OCI-LY7 (cell line): ENCODE data around the gene VTI1A. TPM values are rescaled to one million over a fixed set of nuclear protein-coding genes. Genes with fewer than 3 reads are reported as not detected.

Experiments
- BruUV-seq: library from RNA; stranded (reverse); fragments of 400-500 nt; replicated peaks from 2 replicates; lab custom pipeline; 2021; lab: Mats Ljungman, UMichigan
- CTCF ChIA-PET: fragments of 300-600 bp; sonication (Branson Sonifier 250); formaldehyde crosslinking; loops from one replicate; lab custom pipeline; 2022; ENCODE audit warnings: antibody characterized with exemption; ENCODE audit not compliant: unreplicated experiment; lab: Charles Lee
- POLR2A ChIA-PET: fragments of 300-600 bp; sonication (Branson Sonifier 250); formaldehyde crosslinking; loops from one replicate; lab custom pipeline; 2022; ENCODE audit warnings: antibody characterized with exemption; lab: Charles Lee
- DNase-seq: peaks from one replicate; pipeline ENCODE4 v3.0.0-alpha.2; 2015; ENCODE audit warnings: low spot score
- H2AFZ ChIP-seq: fragments of 200-600 bp; sonication (generic), shearing (Covaris generic); 2 replicates; pipeline ENCODE4 v1.6.1; 2014; ENCODE audit warnings: mild to moderate bottlenecking, antibody characterized with exemption, low read length, moderate library complexity
- H3K27ac ChIP-seq: fragments of 200-600 bp; sonication (generic); 2 replicates; pipeline ENCODE4 v1.5.1; 2014; ENCODE audit warnings: mixed run types, low read depth, mild to moderate bottlenecking, moderate library complexity, low read length, inconsistent platforms; ENCODE audit not compliant: poor library complexity, severe bottlenecking
- H3K36me3 ChIP-seq: fragments of 200-600 bp; sonication (generic); 2 replicates; pipeline ENCODE4 v1.6.1; 2014; ENCODE audit warnings: mild to moderate bottlenecking, antibody characterized with exemption, low read length, moderate library complexity, mixed read lengths; ENCODE audit not compliant: insufficient read depth
- H3K4me1 ChIP-seq: fragments of 200-600 bp; sonication (generic); 2 replicates; pipeline ENCODE4 v1.5.1; 2014; ENCODE audit warnings: mild to moderate bottlenecking, low read length; ENCODE audit not compliant: insufficient read depth, poor library complexity, severe bottlenecking
- H3K4me2 ChIP-seq: fragments of 200-600 bp; sonication (generic); 2 replicates; pipeline ENCODE4 v1.6.1; 2014; ENCODE audit warnings: mild to moderate bottlenecking, low read length
- H3K4me3 ChIP-seq: fragments of 200-600 bp; sonication (generic); 2 replicates; pipeline ENCODE4 v1.5.1; 2014; ENCODE audit warnings: mild to moderate bottlenecking, low read depth, low read length; ENCODE audit not compliant: poor library complexity, severe bottlenecking
- H3K79me2 ChIP-seq: fragments of 200-600 bp; sonication (generic); 2 replicates; pipeline ENCODE4 v1.6.1; 2016; ENCODE audit warnings: low read depth, mild to moderate bottlenecking, low read length, moderate library complexity, mixed read lengths; ENCODE audit not compliant: insufficient read depth
- H3K9me2 ChIP-seq: fragments of 200-600 bp; sonication (generic); 2 replicates; pipeline ENCODE4 v1.6.1; 2016; ENCODE audit warnings: mild to moderate bottlenecking, low read length, mixed read lengths; ENCODE audit not compliant: insufficient read depth
- H3K9me3 ChIP-seq: fragments of 200-600 bp; sonication (generic); 2 replicates; pipeline ENCODE4 v1.6.1; 2014; ENCODE audit warnings: mild to moderate bottlenecking, mixed run types, low read length, mixed read lengths
- H4K20me1 ChIP-seq: fragments of 200-600 bp; sonication (generic); 2 replicates; pipeline ENCODE4 v1.6.1; 2014; ENCODE audit warnings: mild to moderate bottlenecking, antibody characterized with exemption, low read length, moderate library complexity, mixed read lengths; ENCODE audit not compliant: insufficient read depth
- EZH2phosphoT487 ChIP-seq: fragments of 200-600 bp; sonication (generic); IDR thresholded peaks from 2 replicates; pipeline ENCODE4 v1.6.1; 2018; ENCODE audit warnings: low read depth, borderline replicate concordance, mild to moderate bottlenecking, mixed run types, antibody characterized with exemption, low read length, moderate library complexity, mixed read lengths
- intact Hi-C: fragments of 100-400 bp; cut with micrococcal nuclease; formaldehyde crosslinking; loops from one replicate; pipeline ENCODE4 v1.10.0; 2022; ENCODE audit not compliant: unreplicated experiment
- total RNA-seq, 2 experiments: library from RNA; depleted of rRNA in 1 of 2; stranded (reverse); fragments of >200 nt in 1 of 2; shearing (Covaris generic) in 1 of 2; gene quantifications; 2 replicates each; pipeline ENCODE4 v1.2.3, GENCODE V29; 2014 to 2022
- TF ChIP-seq, protein P1 (sequence below): fragments of 200-600 bp; sonication (generic); conservative IDR thresholded peaks from 2 replicates; pipeline ENCODE4 v1.5.1; 2014; ENCODE audit warnings: mild to moderate bottlenecking, antibody characterized with exemption, low read length, moderate library complexity, mixed read lengths

Gene VTI1A
- total RNA-seq, 2 experiments from 2014 or later, result 39.4 to 45.2 TPM

- Histone ChIP-seq H2AFZ (no peak overlapping the region), H3K79me2 (no peaks in the 10 kb centered on the region), H3K4me1 (no peaks in the 10 kb centered on the region), H3K4me2 (no peak overlapping the region), H3K9me2 (no peaks in the 10 kb centered on the region), H3K27ac (no peak overlapping the region), H3K9me3 (no peaks in the 10 kb centered on the region), H3K4me3 (no peak overlapping the region), H4K20me1 (no peaks in the 10 kb centered on the region), H3K36me3 (no peaks in the 10 kb centered on the region)
- ChIA-PET CTCF (no interaction called here), POLR2A (no interaction called here)
- TF ChIP-seq EZH2phosphoT487, result no peak
- TF ChIP-seq, protein P1, sequence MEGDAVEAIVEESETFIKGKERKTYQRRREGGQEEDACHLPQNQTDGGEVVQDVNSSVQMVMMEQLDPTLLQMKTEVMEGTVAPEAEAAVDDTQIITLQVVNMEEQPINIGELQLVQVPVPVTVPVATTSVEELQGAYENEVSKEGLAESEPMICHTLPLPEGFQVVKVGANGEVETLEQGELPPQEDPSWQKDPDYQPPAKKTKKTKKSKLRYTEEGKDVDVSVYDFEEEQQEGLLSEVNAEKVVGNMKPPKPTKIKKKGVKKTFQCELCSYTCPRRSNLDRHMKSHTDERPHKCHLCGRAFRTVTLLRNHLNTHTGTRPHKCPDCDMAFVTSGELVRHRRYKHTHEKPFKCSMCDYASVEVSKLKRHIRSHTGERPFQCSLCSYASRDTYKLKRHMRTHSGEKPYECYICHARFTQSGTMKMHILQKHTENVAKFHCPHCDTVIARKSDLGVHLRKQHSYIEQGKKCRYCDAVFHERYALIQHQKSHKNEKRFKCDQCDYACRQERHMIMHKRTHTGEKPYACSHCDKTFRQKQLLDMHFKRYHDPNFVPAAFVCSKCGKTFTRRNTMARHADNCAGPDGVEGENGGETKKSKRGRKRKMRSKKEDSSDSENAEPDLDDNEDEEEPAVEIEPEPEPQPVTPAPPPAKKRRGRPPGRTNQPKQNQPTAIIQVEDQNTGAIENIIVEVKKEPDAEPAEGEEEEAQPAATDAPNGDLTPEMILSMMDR, result no peak
- BruUV-seq, result no TSS peak
- intact Hi-C loops, result no loop called here
- no peak for DNase-seq
Observed at GRCh38 chr10:112593023-112593422, 146.0 kb downstream of the VTI1A start.

- Histone ChIP-seq H3K4me2 (no peak overlapping the region), H3K4me1 (no peaks in the 10 kb centered on the region), H2AFZ (no peak overlapping the region), H3K79me2 (no peaks in the 10 kb centered on the region), H3K36me3 (no peaks in the 10 kb centered on the region), H3K27ac (no peak overlapping the region), H3K9me3 (no peaks in the 10 kb centered on the region), H4K20me1 (no peaks in the 10 kb centered on the region), H3K4me3 (no peak overlapping the region), H3K9me2 (no peaks in the 10 kb centered on the region; the same call in 1 of the 2 replicates)
- TF ChIP-seq EZH2phosphoT487, result no peak
- TF ChIP-seq, protein P1, result no peak
- ChIA-PET POLR2A (no interaction called here), CTCF (no interaction called here)
- DNase-seq, result no peak
- intact Hi-C loops, result no loop called here
- BruUV-seq, result no TSS peak
Observed at GRCh38 chr10:112601214-112602090, 154.4 kb downstream of the VTI1A start.

GRCh38 chr10:112603062-112603461 is 156.0 kb downstream of the VTI1A start:
- no peak overlapping the region for H2AFZ ChIP-seq
- CTCF ChIA-PET, result no interaction called here
- no peak overlapping the region for H3K4me3 ChIP-seq
- H3K79me2 ChIP-seq, result no peaks in the 10 kb centered on the region
- intact Hi-C loops, result no loop called here
- no TSS peak for BruUV-seq
- no peaks in the 10 kb centered on the region; the same call in 1 of the 2 replicates for H3K9me2 ChIP-seq
- H4K20me1 ChIP-seq, result no peaks in the 10 kb centered on the region
- no peak for DNase-seq
- H3K4me2 ChIP-seq, result no peak overlapping the region
- no peak for TF ChIP-seq EZH2phosphoT487
- TF ChIP-seq, protein P1, result no peak
- no peaks in the 10 kb centered on the region for H3K9me3 ChIP-seq
- H3K36me3 ChIP-seq, result no peaks in the 10 kb centered on the region
- H3K4me1 ChIP-seq, result no peaks in the 10 kb centered on the region
- no peak overlapping the region for H3K27ac ChIP-seq
- POLR2A ChIA-PET, result interaction anchor here (1.3 kb wide), 1 partner anchor 29 kb away, joined by 3 read pairs; no protein-coding TSS in a partner anchor
